Measurements from ENCODE around the gene PAQR7.

PAQR7 gene

DNA sequence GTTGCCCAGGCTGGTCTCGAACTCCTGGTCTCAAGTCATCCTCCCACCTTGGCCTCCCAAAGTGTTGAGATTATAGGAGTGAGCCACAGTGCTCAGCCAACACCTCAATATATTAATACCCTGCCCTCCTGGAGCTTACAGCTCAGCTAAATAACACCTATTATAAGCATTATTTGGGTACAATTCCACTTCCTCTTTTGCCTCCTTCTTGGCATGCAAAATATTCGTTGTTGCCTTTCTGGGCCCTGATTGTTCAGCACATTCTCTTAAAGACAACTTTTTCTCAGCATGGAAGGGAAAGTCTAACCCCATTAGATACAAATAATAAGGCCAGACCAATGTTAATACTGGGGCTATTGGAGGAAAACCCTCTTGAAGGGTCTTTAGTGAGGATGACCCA is 2.8 kb downstream of the PAQR7 start:
- no peak for DNase-seq

DNA sequence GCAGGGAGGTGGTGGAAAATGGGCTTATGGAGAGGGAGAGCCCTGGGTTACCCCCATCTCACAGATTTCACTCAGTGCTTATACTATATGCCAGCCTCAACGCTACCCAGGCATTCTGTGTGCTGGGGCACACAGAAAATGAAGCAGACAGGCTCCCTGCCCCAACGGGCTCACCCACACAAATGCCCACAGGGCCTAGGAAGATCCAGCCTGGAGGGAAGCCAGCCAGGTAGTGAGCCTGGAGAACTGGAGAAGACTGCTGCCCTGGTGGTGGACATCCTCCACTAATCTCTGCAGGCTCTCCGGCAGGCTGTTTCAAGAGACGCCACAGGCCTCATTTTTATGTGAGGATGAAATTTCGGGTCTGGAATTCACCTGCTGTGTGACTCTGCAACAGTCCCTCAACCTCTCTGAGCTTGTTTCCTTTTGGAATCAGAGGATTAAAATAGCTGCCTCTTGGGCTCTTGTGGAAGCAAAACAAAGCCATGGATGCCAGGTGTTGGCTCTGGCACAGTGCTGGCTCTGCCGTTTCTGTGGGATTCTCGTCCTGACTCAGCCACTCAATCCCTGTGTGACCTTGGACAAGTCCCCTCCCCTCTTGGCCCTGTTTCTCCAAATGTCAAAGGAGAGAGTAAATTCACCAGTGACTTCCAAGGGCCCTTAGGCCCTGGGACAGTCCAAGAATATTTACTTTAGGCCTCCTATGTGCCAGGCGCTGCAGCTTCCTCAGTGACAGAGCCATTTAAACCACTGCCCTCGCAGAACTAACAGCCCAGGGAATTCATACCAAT is 3.6 kb downstream of the PAQR7 start:
- DNase-seq = no peak

DNA sequence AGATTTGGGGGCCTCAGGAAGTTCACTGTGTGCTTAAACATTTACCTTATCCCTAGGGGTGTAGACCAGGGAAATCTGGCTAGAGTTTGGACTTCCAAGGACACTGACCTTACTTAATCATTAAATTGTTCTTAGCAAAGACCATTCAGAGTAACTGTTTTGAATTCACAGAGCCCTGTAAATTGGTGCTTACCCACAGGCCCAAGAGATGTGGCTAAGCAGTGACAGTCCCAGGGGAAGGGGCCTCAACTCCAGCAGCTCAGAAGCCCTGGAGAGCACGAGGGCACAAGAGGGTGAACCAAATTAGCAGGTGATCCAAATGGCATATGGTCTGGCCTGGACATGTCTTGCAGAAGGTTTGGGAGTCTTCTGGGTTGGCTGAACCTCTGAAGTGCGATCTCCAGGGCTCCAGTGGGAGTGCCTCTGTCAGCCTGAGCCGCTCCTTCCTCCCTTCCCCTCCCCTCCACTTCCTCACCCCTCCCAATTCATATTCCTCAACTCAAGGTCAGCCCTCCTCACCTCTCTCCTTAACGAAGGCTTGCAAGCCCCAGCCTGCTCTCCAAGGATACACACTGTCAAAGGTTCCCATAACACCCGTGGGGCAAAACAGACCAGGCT is 4.3 kb downstream of the PAQR7 start:
- DNase-seq = no peak

DNA sequence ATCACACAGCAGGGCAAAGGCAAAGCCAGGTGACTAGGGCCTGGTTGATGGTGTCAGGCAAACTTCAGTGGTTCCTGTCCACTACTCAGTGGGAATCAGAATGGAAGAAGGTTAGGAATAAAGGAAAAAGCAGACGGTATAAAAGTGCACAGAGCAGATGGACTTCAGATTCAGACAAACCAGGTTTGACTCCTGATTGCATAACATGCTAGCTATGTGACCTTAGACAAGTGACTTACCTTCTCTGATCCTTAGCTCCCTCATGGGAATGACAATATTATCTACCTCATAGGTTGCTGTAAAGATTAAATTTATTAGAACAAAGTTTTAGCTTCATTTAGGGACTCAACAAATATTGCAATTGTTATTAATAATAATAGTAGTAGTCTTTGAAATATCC is 4.9 kb downstream of the PAQR7 start:
- no peak for DNase-seq

DNA sequence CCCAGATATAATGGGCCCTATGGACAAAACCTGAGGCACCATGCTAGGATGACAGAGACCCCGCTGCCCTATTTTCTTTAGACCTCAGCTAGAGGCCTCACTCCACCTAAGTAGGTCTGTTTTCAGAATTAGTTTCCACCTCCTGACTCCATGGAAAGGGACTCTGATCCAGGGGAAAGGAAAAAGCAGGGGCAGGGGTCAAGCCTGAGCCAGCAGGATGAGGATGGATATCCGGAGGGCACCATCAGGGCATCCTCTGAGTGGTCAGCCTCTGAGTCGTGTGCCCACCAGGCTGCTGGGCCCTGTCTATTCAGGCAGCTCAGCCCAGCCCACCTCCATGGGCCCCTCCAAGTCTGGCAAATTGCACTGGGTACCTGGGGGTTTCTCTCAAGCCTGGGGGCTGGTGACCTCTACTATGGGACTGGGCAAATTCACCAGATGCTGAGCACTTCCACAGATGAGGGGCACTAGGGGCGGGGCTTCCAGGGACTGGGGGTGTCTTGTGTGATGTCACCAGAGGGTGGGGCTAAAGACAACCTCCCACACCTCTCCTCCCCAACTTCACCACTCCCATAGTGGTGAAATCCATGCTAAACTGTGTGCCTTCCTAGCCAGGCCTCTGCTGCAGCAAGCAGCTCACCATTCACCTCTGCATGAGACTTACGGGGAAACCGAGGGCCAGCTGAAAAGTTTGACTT is 5.5 kb downstream of the PAQR7 start:
- no peak for DNase-seq

DNA sequence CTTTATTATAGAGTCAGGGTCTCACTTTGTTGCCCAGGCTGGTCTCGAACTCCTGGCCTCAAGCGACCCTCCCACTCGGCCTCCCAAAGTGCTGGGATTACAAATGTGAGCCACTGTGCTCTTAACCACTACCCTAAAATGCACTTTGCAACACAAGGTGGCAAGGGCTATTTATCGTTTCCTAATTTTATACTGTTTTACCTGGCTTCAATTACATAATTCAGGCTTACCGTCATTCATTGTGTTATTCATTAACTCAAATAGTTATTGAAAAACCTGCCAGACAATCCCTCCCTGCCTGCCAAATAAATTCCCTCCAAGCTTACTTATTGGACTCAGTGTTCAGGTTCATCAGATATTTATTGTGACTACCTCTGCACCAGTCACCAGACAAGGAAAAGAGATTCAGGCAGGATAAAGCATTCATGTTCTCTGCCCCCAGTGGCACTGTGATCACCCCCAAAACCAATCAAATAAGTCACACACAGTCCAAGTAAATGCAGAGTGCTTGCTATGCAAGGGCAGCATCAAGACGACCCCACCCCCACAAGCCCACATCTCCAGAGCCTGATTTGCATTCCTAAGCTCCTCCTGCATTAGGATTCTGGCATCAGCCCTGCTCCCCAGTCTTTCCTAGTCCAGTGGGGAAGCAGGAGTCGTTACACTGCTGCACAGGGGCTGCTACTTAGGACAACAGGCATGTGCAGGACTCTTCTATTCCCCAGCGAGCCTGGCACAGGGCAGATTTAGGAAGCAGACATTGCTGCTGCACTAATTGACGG is 8.1 kb downstream of the PAQR7 start:
- DNase-seq = no peak

DNA sequence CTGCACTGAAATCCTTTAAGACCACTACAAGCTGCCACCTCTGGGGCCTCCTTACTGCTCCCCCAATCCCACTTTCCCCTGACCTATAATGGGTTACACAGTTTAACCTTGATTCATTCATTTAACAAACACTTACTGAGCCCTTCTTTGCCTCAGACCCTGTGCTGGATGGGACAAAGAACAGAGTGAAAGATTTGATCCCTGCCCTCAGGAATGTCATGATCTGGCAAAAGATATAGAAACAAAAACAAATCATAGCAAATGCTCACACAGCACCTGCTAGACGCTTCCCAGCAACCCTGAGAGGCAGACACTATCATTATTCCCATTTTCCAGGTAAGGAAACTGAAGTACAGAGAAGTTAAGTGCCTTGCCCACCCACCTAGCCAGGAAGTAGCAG is 9.2 kb downstream of the PAQR7 start:
- DNase-seq = no peak

DNA sequence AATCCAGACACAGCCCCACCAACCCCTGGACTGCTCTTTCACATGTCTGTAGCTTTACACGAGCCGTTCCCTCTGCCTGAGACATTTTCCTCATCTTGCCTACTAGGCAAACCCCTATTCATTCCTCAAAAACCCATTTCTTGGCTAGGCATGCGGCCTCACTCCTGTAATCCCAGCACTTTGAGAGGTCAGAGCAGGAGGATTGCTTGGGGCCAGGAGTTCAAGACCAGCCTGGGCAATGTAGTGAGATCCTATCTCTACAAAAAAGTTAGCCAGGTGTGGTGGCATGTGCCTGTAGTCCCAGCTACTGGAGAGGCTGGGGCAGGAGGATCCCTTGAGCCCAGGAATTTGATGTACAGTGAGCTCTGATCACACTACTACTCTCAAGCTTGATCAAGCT is 11.1 kb downstream of the PAQR7 start:
- no peak for DNase-seq

DNA sequence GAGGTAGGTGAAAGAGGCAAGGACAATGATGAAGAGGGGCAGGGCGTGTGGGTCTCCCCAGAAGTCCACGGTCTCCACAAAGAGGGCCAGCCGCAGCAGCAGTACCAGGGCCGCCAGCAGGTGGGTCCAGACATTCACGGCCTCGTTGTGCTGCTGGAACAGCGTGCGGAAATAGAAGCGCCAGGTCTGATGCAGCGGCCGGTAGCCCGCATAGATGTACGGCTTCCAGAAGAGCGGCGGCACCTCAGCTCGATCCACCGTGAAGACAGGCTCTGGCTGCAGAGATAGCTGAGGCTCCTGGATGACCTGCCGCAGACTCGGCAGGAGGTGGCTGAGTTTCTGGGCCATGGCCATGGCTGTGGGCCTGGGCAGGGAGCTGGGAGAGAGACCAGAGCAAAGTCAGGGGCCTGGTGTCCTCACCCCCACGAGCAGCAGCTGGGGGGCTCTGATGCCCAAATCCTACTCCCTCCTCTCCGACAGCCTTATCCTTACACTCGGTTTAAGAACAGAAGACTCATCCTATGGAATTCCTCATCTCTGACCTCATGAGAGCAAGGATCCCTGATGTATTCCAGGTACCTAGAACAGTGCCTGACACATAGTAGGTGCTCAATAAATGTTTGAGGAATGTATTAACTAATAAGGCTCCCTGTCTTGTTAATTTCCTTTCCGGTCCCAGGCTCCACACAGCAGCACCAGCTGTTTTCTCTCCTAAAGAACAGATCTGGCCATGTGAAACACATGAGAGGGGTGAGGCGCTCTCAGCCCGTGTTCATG is 11.8 kb downstream of the PAQR7 start:
- no peak for DNase-seq

DNA sequence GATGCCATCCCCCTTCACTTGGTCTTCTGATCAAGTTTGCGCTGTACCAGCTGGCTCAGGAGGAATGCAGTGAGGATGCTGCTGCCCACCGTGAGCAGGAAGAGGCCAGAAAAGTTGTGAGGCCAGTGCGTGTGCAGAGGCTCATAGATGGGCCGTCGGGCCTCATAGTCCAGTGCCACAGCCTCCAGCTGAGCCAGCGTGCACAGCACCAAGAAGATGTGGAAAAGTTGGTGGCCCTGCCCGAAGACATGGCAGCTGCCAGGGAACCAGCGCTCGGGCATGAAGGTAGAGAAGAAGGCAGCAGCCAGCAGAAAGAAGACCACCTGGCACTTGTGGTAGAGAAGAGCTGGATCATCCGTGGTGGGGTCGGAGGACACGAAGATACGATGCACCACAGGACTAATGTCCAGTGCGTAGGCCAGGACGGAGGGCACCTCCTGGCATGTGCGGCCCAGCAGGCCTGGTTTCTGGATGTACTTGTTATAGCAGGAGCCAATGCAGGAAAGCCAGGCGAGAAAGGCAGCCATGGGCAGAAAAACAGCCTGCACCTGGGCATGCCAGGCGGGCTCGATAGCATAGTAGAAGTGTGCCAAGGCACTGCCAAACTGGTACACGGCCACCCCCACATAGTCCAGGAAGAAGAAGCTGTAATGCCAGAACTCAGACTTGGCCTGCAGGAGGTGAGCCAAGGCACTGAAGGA is 12.6 kb downstream of the PAQR7 start:
- no peak for DNase-seq

DNA sequence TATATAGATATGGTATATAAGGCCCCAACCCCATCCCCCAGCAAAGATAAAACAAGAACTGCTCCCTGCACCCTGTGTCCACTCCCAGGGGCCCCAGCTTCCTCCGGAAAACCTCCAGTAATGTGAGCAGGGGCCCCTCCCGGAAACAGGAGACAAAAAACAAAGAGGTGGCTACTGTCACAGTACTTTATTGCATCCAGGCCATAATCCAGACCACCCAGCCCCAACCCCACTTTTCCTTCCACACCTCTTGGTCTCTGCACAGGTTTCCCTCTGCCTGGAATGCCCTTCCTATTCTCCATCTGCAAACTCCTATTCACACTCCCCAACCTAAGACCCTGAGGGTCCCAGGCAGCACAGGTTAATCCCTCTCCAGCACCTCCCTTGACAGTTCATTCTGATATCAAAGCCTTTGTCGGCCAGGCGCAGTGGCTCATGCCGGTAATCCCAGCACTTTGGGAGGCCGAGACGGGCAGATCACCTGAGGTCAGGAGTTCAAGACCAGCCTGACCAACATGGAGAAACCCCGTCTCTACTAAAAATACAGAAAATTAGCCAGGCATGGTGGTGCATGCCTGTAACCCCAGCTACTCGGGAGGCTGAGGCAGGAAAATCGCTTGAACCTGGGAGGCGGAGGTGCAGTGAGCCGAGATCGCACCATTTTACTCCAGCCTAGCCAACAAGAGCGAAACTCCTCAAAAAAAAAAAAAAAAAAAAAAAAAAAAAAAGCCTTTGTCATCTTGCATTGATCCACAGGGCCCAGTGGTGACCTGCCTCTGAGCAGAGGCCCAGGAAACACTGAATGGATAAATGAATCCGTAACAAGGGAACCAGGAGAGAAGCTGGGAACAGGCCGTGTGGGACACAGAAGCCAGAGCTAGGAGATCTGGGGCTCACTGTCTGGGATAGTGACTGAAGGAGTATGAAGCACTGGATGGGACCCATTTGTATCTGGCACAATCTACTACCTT is 13.9 kb downstream of the PAQR7 start:
- DNase-seq = no peak

DNA sequence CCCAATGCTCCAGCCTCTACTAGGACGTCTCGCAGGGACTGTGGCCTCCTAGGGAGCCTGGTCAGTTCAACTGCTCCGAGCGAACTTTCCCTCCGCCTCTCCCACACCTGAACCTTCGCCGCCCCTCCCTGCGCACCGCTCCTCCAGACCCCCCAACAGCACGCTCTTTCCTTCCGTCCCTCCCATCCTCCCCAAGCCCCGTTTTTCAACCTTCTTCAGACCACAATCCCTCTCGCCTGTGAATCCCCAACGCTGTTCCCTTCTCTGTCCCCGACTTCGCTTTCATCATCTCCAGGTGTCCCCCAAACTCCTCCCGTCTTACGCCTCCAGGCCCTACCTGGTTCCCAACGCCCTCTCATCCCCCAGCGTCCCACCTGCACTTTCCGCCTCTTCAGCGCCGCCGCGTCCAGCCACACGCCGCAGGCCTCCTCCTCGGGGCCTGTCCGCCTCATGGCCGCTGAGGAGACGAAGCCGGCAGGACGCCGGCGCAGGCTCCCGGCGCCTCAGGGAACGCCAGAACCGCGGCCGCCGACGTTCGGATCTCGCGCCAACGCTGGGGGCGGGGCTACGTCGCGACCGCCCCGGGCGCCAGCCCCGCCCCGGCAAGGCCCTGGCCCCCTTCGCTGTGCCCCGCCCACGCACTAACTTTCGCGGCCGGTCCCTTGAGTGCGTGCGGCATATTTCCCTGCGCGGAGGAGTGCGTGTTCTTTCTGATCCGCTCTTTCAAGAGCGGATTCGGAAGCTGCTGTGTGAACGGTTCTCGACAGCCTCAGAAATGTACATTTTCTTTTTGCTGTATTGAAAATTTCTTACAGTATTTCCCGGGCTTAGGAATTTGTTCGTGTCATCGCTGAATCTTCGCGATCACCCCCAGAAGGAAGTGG is 16.4 kb downstream of the PAQR7 start, which contains the start of gene AUNIP:
TSS of gene AUNIP (minus strand) at position 552 of the 884 bp plus-strand sequence. CDS start at position 452, 100 bp downstream.
- peak; percentile 72 for DNase-seq

DNA sequence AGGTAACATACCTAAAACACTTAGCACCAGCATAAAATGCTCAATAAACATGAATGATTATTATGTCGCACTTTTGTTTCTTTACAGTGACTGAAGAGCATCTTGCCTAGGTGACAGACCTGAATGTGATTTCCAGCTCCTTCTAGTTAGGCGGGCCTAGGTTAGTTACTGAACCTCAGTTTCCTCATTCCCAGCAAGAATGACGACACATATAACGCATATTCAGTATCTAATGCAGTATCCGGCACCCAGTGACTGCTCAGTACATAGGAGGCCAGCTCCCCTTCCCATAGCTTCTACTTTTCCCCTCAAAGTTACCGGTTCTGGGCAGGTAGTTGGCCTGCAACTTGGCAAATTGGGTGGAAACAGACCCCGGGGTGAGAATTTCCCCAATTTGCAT is 17.0 kb downstream of the PAQR7 start:
- no peak for DNase-seq

DNA sequence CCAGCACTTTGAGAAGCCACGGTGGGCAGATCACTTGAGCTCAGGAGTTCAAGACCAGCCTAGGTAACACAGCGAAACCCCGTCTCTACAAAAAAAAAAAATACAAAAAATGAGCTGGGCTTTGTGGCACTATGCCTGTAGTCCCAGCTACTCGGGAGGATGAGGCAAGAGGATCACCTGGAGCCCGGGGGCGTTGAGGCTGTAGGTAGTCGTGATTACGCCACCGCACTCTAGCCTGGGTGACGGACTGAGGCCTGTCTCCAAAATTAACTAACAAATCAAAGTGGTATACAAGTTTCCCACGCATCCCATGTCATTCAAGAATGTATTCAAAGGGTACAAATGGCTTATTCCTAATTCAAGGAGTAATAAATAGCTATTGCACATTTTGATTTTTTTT is 18.7 kb downstream of the PAQR7 start:
- no peak for DNase-seq

DNA sequence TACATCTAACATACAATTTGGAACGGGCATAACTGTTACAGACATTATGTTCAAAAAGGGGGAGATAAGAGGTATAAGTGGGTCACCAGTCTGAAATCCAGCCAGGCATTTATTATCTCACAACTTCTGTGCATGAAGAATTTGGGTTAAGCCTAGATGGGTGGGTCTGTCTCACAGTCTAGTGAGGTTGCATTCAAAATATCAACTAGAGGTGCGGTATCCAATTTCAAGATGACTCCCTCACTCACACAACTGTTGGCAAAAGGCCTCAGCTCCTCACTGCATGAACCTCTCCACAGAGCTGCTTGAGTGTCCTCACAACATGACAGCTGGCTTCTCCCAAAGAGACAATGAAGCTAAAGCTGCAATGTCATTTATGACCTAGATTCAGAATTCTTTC is 21.0 kb downstream of the PAQR7 start:
- DNase-seq = no peak

DNA sequence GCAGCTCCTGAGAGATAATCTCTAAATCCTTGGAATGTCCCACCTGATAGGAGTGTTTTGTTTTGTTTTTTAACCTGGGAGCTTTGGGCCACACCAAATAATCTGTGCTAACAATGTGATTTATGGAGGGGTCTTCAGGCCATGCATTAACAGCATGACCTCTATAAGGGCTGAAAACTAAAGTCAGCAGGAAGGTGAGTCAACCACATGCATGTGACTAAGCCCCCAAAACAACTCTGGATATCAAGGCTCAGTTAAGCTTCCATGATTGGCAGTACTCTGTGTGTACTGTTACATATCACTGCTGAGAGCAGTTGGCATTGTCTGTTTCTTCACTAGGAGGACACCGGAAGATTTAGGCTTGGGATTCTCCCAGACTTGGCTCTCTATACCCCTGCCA is 27.0 kb downstream of the PAQR7 start:
- no peak for DNase-seq

DNA sequence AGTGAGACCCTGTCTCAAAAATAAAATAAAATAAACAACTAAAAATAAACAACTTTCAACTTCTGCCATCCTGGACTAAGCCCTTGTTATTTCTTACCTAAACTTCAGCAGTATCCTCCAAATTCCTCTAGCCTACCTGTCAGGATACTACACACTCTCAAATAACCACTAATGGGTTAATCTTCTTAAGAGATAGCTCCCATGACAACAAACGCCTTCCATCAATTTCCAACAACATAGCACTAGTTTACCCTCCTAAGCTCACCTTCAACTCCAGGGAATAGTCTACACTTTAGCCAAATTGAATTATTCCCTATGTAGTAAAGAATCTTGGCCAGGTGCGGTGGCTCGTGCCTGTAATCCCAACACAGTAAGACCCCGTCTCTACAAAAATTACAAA is 27.6 kb downstream of the PAQR7 start:
- no peak for DNase-seq

DNA sequence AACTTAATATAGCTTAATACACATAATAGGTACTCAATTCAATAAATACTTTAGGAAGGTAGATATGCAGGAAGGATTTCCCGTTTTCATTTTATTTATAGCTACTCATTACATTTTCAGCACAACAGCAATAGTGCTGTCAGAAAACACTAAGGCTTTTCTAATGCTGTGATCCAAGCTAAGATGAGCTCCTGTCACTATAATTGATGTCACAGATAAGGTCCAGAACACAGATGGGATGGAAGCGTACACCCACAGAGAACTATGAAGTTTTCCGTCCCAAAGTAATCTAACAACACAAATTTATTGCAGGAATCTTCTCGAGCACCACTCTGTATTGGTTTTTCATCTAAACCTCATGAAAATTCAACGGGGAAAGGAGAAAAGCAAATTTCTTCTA is 29.8 kb downstream of the PAQR7 start:
- no peak for DNase-seq

DNA sequence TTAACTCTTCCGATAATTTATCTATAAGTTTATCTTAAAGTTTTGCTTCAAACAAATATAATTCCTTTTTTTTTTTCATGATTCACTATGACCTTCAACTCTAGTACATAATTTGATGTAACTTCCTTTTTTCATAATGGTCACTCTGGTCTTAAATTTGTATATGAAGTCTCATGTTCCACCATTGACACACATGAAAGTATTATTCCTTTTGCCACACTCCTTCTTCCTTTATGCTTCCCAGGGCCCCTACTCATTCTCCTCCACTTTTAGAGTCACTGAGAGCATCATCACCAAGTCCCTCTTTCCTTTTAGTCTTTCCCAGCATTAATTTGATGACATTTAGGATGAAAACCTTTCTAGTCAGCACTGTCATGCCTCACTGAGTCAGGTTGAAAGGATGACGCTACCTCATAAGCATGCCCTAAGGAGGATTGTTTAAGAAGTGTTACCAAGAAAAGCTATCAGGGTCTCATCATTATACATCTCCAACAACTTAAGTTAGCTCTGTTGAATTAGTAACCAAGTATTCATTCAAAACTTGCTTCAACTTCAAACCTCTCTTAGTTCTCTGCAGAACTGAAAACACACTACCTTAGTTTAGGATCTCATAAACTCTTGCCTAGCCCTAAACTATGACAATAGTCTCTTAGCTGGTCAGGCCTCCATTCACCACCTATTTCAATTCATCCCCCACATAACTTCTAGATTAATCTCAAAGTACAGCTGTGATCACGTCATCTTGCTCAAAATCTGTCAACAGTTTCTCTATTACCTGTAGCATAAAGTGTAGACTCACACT is 30.8 kb downstream of the PAQR7 start:
- DNase-seq = no peak

Data from midbrain (tissue), 1 donor.